ENCODE data around the gene NBAS. TPM values are rescaled to one million over a fixed set of nuclear protein-coding genes. Genes with fewer than 3 reads are reported as not detected.

NBAS gene
- total and polyA plus RNA-seq, 9 of the 15 experiments (the other 6 are each of a cell fraction or from before 2014, with no cell fraction given): 15.3 to 94.4 (median 69.9) TPM

- H3K4me2 ChIP-seq (ENCODE audit: insufficient read depth, low read length): peak overlapping the region; percentile 97
- TF ChIP-seq SMAD4 (CRISPR knock-in tag; conservative IDR thresholded peaks at IDR 0.05) (no peak), ZBTB17 (CRISPR knock-in tag; IDR thresholded peaks at IDR 0.05) (no peak), SUPT5H (IDR thresholded peaks at IDR 0.05) (no peak), FOXK2 (conservative IDR thresholded peaks at IDR 0.05 in 1 of 2, IDR thresholded peaks at IDR 0.05 in 1 of 2; ENCODE audit: low read depth in 2 of 2) (no peak)
- H3K4me1 ChIP-seq (replicated peaks in 1 of 2; ENCODE audit: control insufficient read depth in 2 of 2, insufficient read depth in 2 of 2, low read length in 2 of 2): peaks cover 7 to 16% of the 10 kb centered on the region in 2 experiments; a peak in 4 of 5 replicates
- no TSS peak for BruUV-seq (replicated peaks)
- ChIA-PET CTCF (ENCODE audit: low intra/inter-chr PET ratio) (no interaction called here), POLR2A (interaction anchor here (1.1 kb wide), 1 partner anchor 32 kb away, joined by 3 read pairs; the partner anchor contains the start of gene NBAS)
- in situ Hi-C loops (cut with MboI) (loop anchor here (25.0 kb wide), 1 partner anchor 681 kb away; no protein-coding TSS in a partner anchor), intact Hi-C loops (cut with micrococcal nuclease) (no loop called here)
- H3K36me3 ChIP-seq (ENCODE audit: control insufficient read depth, insufficient read depth, low read length): peaks cover 41% of the 10 kb centered on the region
- H4K20me1 ChIP-seq (replicated peaks; ENCODE audit: control insufficient read depth, insufficient read depth, low read length): no peaks in the 10 kb centered on the region
- WGBS (ENCODE audit: insufficient coverage, low coverage, missing lambda C conversion rate): 42% methylated on average over 3 of the region's 3 CpGs
- peak overlapping the region; percentile 76 to 88; a peak in 3 of 4 replicates for H3K9ac ChIP-seq (ENCODE audit: insufficient read depth in 1 of 2, low read depth in 2 of 2, low read length in 2 of 2)
- H2AFZ ChIP-seq (ENCODE audit: low read depth, low read length): no peak overlapping the region
- FAIRE-seq (no peak), ATAC-seq (no peak), DNase-seq (ENCODE audit: extremely low read depth in 1 of 4, low spot score in 3 of 4) (no peak)
- H3K79me2 ChIP-seq (ENCODE audit: control insufficient read depth, insufficient read depth, low read length): peaks cover 68% of the 10 kb centered on the region
- H3K4me3 ChIP-seq: peak overlapping the region; percentile 90
- no peaks in the 10 kb centered on the region for H3K9me3 ChIP-seq (replicated peaks; ENCODE audit: control insufficient read depth, insufficient read depth, low read depth, low read length)
- no peak overlapping the region; the same call in 1 of the 3 replicates for H3K27ac ChIP-seq (ENCODE audit: extremely low read depth, low read depth, low read length)
- H3K9me1 ChIP-seq (ENCODE audit: control insufficient read depth, insufficient read depth, low read length): no peaks in the 10 kb centered on the region
- H3K27me3 ChIP-seq (ENCODE audit: control insufficient read depth in 2 of 2, insufficient read depth in 2 of 2, low read length in 2 of 2): no peaks in the 10 kb centered on the region
Measured at GRCh38 chr2:15593327-15593705, 32.2 kb upstream of the NBAS start.

Data from K562 (cell line).